Epithelial cell of esophagus (primary cell): ENCODE data around the gene PHLDB2.
A peak's percentile ranks its signal among the peaks of the same experiment; 100 is the strongest.

ENCODE experiments used
- DNase-seq: peaks from one replicate; pipeline ENCODE4 v3.0.0; 2010; ENCODE audit warnings: low read depth
- H3K4me3 ChIP-seq: 2 replicates; pipeline ENCODE4 v1.5.1; 2011; ENCODE audit warnings: mild to moderate bottlenecking, low read length, control low read depth
- CTCF ChIP-seq: IDR thresholded peaks from 2 replicates; pipeline ENCODE4 v1.5.1; 2011; ENCODE audit warnings: low read depth, mild to moderate bottlenecking, low read length, control low read depth, inconsistent platforms; ENCODE audit not compliant: insufficient read depth; ENCODE audit errors: missing control alignments

Gene PHLDB2

DNA sequence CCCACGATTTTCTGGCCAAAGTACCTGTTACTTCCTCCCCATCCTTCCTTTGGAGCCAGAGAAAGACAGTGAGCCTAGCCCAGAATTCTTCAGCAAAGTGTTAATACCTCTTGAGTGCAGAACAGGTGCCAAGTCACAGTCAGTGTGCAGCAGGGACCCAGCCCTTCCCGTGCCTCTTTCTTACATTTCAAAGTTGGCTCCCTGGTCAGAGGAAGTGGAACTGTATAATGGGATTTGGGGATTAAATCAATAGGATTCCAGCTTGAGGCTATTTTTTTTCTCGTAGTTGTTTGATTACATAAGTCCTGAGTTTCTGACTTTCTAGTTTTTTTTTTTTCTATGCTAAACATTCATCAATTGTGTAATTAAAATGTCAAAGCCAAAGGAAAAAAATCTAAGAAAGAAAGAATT is 67.2 kb downstream of the PHLDB2 start:
- no peak for DNase-seq
- H3K4me3 ChIP-seq, result no peak overlapping the region
- no peak for TF ChIP-seq CTCF

DNA sequence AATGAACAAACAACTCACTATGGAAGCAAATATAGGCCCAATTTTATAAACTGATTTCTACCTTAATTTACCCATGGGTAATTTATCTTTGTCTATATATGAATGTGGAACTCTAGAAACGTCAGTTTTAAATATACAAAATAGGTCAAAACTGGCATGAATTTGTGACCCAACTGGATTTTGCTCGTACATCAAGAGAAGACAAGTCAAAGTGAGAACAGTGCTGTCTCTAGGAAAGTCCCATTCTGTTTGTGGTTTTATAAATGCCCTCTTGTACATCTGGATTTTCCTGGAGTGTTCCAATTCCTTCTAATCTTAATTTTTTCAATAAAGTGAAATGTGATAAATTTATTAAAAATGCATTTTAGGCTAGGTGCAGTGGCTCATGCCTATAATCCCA is 69.5 kb downstream of the PHLDB2 start:
- no peak for TF ChIP-seq CTCF

DNA sequence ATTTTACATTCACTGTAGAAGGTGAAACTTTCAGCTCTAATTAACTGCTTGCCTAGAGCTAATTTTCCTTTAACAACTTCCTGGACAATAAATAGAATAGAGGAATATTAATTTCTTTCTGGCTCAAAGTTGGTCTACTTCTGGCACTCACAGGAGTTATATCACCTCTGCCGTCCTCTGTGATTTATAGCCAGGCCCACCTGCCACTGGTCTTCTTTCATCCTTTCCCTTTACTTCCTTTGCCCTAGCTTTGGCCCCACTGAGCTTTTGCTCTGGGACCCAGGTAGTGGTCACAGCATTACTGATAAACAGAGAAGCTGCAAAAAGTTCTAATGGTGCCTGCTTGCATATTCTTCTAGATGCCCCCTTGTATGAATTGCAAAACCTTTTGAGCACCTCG is 70.4 kb downstream of the PHLDB2 start:
- no peak for TF ChIP-seq CTCF
- DNase-seq, result no peak
- H3K4me3 ChIP-seq, result no peak overlapping the region

More for the DNA sequence above, 69.5 kb downstream of the PHLDB2 start:
- H3K4me3 ChIP-seq, result no peak overlapping the region
- no peak for DNase-seq

DNA sequence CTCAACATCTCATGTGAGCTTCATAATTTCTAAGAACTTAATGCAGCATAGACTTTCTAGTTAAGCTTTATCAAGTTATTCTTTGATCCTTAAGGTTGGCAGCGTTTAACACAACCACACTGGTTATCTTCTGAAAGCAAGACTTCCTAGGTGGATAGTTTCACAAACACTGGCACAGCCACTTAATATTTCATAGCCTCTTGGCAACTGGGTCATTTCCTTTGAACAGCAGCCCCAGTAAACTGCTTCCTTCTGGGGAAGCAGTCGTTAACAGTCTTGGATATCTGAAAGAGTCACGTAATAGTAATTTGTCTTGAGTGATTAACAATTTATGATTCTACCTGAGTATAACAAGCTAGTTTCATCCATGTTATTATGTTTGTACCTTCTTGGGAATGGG is 73.9 kb downstream of the PHLDB2 start:
- TF ChIP-seq CTCF, result no peak
- no peak overlapping the region for H3K4me3 ChIP-seq
- no peak for DNase-seq

GRCh38 chr3:111936191-111936841 is 77.3 kb downstream of the PHLDB2 start:
- DNase-seq, result peak; percentile 40
- no peak for TF ChIP-seq CTCF
- H3K4me3 ChIP-seq, result no peak overlapping the region

- no peak for TF ChIP-seq CTCF
- peak; percentile 48 for DNase-seq
Measured at GRCh38 chr3:111936967-111937366, 77.9 kb downstream of the PHLDB2 start.

GRCh38 chr3:111937871-111938270 is 78.8 kb downstream of the PHLDB2 start:
- no peak for DNase-seq
- no peak for TF ChIP-seq CTCF
- no peak overlapping the region for H3K4me3 ChIP-seq

More at GRCh38 chr3:111936967-111937366, 77.9 kb downstream of the PHLDB2 start:
- no peak overlapping the region for H3K4me3 ChIP-seq
